HepG2 (cell line): ENCODE results near the gene RRBP1. TPM values are rescaled to one million over a fixed set of nuclear protein-coding genes. Genes with fewer than 3 reads are reported as not detected.
A peak's percentile ranks its signal among the peaks of the same experiment; 100 is the strongest.

Source experiments
- CENPT ChIP-seq: sonication (generic); formaldehyde crosslinking; IDR thresholded peaks from 2 replicates; pipeline ENCODE4 v1.8.0; 2022; ENCODE audit warnings: low read depth, mild to moderate bottlenecking, moderate library complexity, missing genetic modification reagents
- CENPX ChIP-seq: sonication (generic); formaldehyde crosslinking; IDR thresholded peaks from 2 replicates; pipeline ENCODE4 v1.9.0; 2021; ENCODE audit warnings: mild to moderate bottlenecking, missing genetic modification reagents, moderate library complexity
- HOXA9 ChIP-seq: sonication (generic); formaldehyde crosslinking; IDR thresholded peaks from 2 replicates; pipeline ENCODE4 v1.8.1; 2022; ENCODE audit warnings: missing genetic modification reagents, mild to moderate bottlenecking, moderate library complexity, borderline replicate concordance
- HOXD1 ChIP-seq: sonication (generic); formaldehyde crosslinking; IDR thresholded peaks from 2 replicates; pipeline ENCODE4 v1.5.0; 2020; ENCODE audit warnings: missing genetic modification reagents
- KLF16 ChIP-seq, 2 experiments: sonication (generic) in 1 of 2; formaldehyde crosslinking in 1 of 2; IDR thresholded peaks; 2 replicates each; pipeline versions ENCODE4 v1.6.1 to v1.8.0; 2016 to 2023; ENCODE audit warnings: missing genetic modification reagents in 2 of 2, missing compliant biosample characterization in 1 of 2
- LCORL ChIP-seq, 2 experiments: fragments of 450-650 bp in 1 of 2; sonication (generic) in 1 of 2; formaldehyde crosslinking in 1 of 2; IDR thresholded peaks; 2 replicates each; pipeline versions ENCODE4 v1.5.0 to v1.6.1; 2017 to 2020; ENCODE audit warnings: antibody characterized with exemption in 1 of 2, missing genetic modification reagents in 1 of 2
- RFXAP ChIP-seq: sonication (generic); formaldehyde crosslinking; IDR thresholded peaks from 2 replicates; pipeline ENCODE4 v1.4.0; 2020; ENCODE audit warnings: missing genetic modification reagents, borderline replicate concordance
- SMARCE1 ChIP-seq: fragments of 450-650 bp; IDR thresholded peaks from 2 replicates; pipeline ENCODE4 v1.6.1; 2017; ENCODE audit warnings: borderline replicate concordance
- XRCC5 ChIP-seq: fragments of 200-400 bp; formaldehyde crosslinking; optimal IDR thresholded peaks from 2 replicates; pipeline ENCODE3; 2017; ENCODE audit warnings: mild to moderate bottlenecking, low read length
- ZNF496 ChIP-seq: sonication (generic); formaldehyde crosslinking; IDR thresholded peaks from 2 replicates; pipeline ENCODE4 v1.8.1; 2023; ENCODE audit warnings: mild to moderate bottlenecking, moderate library complexity, missing genetic modification reagents; ENCODE audit not compliant: insufficient replicate concordance
- ZNF749 ChIP-seq: sonication (generic); formaldehyde crosslinking; IDR thresholded peaks from 2 replicates; pipeline ENCODE4 v1.8.0; 2022; ENCODE audit warnings: mild to moderate bottlenecking, missing genetic modification reagents, moderate library complexity, borderline replicate concordance
- polyA plus RNA-seq, 8 experiments: library from polyadenylated mRNA; depleted of rRNA in 3 of 8; stranded (reverse) in 7 of 8; unstranded in 1 of 8; fragments of >200 nt; fragmentation: Illumina TruSeq in 4 of 8; extraction: Trizol in 4 of 8; gene quantifications; 2 replicates each; pipeline versions ENCODE4 v1.2.1 to v1.2.3, GENCODE V29; 2011 to 2016; ENCODE audit warnings: low read depth in 4 of 8, missing spikeins in 1 of 8, mixed read lengths in 1 of 8; ENCODE audit not compliant: insufficient read depth in 1 of 8
- total RNA-seq, 5 experiments: library from RNA; depleted of rRNA; stranded (reverse); fragments of >200 nt; fragmentation: Illumina TruSeq; extraction: Trizol; gene quantifications; 2 replicates each; pipeline ENCODE4 v1.2.3, GENCODE V29; 2016; ENCODE audit warnings: low read depth in 1 of 5
- TF ChIP-seq, protein P1 (sequence below): fragments of 450-650 bp; IDR thresholded peaks from 2 replicates; pipeline ENCODE4 v1.6.1; 2017; ENCODE audit warnings: mild to moderate bottlenecking
- TF ChIP-seq, protein P2 (sequence below): sonication (generic); formaldehyde crosslinking; IDR thresholded peaks from 2 replicates; pipeline ENCODE4; 2020; ENCODE audit warnings: missing genetic modification reagents, mild to moderate bottlenecking, borderline replicate concordance
- TF ChIP-seq, protein P3 (sequence below), 2 experiments: fragments of 450-650 bp in 1 of 2; sonication (generic) in 1 of 2; formaldehyde crosslinking; IDR thresholded peaks; 2 replicates each; pipeline versions ENCODE4 v1.5.0 to v1.8.0; 2020 to 2022; ENCODE audit warnings: mild to moderate bottlenecking in 1 of 2, missing genetic modification reagents in 1 of 2
- TF ChIP-seq, protein P4 (sequence below): sonication (generic); formaldehyde crosslinking; IDR thresholded peaks from 2 replicates; pipeline ENCODE4 v1.4.0; 2020; ENCODE audit warnings: missing genetic modification reagents

RRBP1 gene
- total and polyA plus RNA-seq, 2 of the 13 experiments (the other 11 are each of a cell fraction or from before 2014, with no cell fraction given), result 150 to 222 TPM

DNA sequence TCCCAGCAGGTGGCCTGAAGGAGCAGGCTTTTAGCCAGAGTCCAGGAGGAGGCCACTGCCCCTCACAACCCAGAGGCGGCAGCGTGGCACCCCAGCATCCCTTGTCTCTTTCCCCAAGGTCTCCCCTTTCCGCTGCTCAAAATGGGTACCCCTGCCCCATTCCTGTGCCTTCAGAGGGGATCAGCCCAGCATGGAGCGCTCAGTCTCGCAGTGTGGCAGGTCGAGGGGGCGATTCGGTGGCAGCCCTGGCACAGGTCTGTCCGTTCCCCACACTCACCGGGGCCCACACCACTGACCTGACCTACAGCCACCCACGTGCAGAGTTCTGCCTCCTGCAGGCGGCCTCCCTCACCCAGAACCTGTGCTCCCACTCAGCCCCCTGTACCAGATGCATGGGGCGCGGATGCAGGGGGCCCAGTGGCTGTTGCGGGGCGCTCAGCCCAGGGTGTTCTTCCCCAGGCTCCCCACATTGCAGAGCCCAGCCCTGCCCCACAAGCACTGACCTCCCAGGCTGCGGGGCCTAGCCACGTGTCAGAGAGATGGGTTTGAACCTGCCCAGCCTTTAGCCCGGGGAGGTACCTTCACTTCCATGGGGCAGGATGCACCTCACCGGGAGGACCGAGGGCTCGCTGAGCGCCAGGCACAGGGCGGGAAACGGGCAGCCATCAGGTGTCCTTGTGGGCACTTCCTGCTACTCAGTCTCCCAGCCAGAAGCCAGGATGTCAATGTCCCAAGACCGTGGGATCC lies 70.3 kb downstream of the RRBP1 start (continued):
- TF ChIP-seq KLF16 (CRISPR knock-in tag; IDR thresholded peaks at IDR 0.05), result peak in 1 of 2 experiments; percentile 17; a peak in 1 of 4 replicates
- TF ChIP-seq HOXD1, result 0 out of 2 replicates have a peak, but pooled peaks have one; percentile 17
- peak; percentile 13; the same call in 1 of the 2 replicates for TF ChIP-seq RFXAP
- TF ChIP-seq, protein P1, sequence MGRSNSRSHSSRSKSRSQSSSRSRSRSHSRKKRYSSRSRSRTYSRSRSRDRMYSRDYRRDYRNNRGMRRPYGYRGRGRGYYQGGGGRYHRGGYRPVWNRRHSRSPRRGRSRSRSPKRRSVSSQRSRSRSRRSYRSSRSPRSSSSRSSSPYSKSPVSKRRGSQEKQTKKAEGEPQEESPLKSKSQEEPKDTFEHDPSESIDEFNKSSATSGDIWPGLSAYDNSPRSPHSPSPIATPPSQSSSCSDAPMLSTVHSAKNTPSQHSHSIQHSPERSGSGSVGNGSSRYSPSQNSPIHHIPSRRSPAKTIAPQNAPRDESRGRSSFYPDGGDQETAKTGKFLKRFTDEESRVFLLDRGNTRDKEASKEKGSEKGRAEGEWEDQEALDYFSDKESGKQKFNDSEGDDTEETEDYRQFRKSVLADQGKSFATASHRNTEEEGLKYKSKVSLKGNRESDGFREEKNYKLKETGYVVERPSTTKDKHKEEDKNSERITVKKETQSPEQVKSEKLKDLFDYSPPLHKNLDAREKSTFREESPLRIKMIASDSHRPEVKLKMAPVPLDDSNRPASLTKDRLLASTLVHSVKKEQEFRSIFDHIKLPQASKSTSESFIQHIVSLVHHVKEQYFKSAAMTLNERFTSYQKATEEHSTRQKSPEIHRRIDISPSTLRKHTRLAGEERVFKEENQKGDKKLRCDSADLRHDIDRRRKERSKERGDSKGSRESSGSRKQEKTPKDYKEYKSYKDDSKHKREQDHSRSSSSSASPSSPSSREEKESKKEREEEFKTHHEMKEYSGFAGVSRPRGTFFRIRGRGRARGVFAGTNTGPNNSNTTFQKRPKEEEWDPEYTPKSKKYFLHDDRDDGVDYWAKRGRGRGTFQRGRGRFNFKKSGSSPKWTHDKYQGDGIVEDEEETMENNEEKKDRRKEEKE, result no peak
- TF ChIP-seq, protein P2, sequence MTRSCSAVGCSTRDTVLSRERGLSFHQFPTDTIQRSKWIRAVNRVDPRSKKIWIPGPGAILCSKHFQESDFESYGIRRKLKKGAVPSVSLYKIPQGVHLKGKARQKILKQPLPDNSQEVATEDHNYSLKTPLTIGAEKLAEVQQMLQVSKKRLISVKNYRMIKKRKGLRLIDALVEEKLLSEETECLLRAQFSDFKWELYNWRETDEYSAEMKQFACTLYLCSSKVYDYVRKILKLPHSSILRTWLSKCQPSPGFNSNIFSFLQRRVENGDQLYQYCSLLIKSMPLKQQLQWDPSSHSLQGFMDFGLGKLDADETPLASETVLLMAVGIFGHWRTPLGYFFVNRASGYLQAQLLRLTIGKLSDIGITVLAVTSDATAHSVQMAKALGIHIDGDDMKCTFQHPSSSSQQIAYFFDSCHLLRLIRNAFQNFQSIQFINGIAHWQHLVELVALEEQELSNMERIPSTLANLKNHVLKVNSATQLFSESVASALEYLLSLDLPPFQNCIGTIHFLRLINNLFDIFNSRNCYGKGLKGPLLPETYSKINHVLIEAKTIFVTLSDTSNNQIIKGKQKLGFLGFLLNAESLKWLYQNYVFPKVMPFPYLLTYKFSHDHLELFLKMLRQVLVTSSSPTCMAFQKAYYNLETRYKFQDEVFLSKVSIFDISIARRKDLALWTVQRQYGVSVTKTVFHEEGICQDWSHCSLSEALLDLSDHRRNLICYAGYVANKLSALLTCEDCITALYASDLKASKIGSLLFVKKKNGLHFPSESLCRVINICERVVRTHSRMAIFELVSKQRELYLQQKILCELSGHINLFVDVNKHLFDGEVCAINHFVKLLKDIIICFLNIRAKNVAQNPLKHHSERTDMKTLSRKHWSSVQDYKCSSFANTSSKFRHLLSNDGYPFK (CRISPR knock-in tag), result no peak
- TF ChIP-seq HOXA9 (CRISPR knock-in tag), result 0 out of 2 replicates have a peak, but pooled peaks have one; percentile 11
- TF ChIP-seq SMARCE1, result no peak
- TF ChIP-seq XRCC5, result peak; percentile 20
- TF ChIP-seq CENPT, result 0 out of 2 replicates have a peak, but pooled peaks have one; percentile 37
- no peak for TF ChIP-seq ZNF496 (CRISPR knock-in tag)
- 0 out of 2 replicates have a peak, but pooled peaks have one; percentile 34 for TF ChIP-seq ZNF749 (CRISPR knock-in tag)
- no peak for TF ChIP-seq CENPX (CRISPR knock-in tag)
- TF ChIP-seq, protein P3, sequence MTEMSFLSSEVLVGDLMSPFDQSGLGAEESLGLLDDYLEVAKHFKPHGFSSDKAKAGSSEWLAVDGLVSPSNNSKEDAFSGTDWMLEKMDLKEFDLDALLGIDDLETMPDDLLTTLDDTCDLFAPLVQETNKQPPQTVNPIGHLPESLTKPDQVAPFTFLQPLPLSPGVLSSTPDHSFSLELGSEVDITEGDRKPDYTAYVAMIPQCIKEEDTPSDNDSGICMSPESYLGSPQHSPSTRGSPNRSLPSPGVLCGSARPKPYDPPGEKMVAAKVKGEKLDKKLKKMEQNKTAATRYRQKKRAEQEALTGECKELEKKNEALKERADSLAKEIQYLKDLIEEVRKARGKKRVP (CRISPR knock-in tag; IDR thresholded peaks at IDR 0.05), result no peak
- no peak for TF ChIP-seq LCORL (IDR thresholded peaks at IDR 0.05)
- TF ChIP-seq LCORL (CRISPR knock-in tag; IDR thresholded peaks at IDR 0.05), result no peak; the same call in 1 of the 2 replicates
- TF ChIP-seq, protein P4, sequence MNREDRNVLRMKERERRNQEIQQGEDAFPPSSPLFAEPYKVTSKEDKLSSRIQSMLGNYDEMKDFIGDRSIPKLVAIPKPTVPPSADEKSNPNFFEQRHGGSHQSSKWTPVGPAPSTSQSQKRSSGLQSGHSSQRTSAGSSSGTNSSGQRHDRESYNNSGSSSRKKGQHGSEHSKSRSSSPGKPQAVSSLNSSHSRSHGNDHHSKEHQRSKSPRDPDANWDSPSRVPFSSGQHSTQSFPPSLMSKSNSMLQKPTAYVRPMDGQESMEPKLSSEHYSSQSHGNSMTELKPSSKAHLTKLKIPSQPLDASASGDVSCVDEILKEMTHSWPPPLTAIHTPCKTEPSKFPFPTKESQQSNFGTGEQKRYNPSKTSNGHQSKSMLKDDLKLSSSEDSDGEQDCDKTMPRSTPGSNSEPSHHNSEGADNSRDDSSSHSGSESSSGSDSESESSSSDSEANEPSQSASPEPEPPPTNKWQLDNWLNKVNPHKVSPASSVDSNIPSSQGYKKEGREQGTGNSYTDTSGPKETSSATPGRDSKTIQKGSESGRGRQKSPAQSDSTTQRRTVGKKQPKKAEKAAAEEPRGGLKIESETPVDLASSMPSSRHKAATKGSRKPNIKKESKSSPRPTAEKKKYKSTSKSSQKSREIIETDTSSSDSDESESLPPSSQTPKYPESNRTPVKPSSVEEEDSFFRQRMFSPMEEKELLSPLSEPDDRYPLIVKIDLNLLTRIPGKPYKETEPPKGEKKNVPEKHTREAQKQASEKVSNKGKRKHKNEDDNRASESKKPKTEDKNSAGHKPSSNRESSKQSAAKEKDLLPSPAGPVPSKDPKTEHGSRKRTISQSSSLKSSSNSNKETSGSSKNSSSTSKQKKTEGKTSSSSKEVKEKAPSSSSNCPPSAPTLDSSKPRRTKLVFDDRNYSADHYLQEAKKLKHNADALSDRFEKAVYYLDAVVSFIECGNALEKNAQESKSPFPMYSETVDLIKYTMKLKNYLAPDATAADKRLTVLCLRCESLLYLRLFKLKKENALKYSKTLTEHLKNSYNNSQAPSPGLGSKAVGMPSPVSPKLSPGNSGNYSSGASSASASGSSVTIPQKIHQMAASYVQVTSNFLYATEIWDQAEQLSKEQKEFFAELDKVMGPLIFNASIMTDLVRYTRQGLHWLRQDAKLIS, result no peak
